HepG2 (cell line): ENCODE results near the gene RHD. TPM values are rescaled to one million over a fixed set of nuclear protein-coding genes. Genes with fewer than 3 reads are reported as not detected.
"Not testable (repeated sequence)": the region's sequence is repeated elsewhere in the genome, so short reads cannot be mapped to it uniquely, and the experiment has no call there.

Experiments used
- ATAC-seq: fragments of 200-7000 bp; cut with Tn5 transposase; 3 replicates; pipeline ENCODE4 v1.9.1; 2020; ENCODE audit warnings: mild to moderate bottlenecking, moderate library complexity
- BruUV-seq: library from RNA; stranded (reverse); fragments of 400-500 nt; replicated peaks from 2 replicates; lab custom pipeline; 2021; lab: Mats Ljungman, UMichigan
- CTCF ChIA-PET: fragments of 300-600 bp; formaldehyde crosslinking; extraction: SDS; loops from one replicate; lab custom pipeline; 2021; ENCODE audit warnings: low total read pairs, inconsistent platforms, low intra/inter-chr PET ratio; lab: Yijun Ruan, JAX
- POLR2A ChIA-PET: fragments of 350-600 bp; sonication (Branson Sonifier 250); formaldehyde crosslinking; loops from one replicate; lab custom pipeline; 2020; ENCODE audit warnings: antibody characterized with exemption, inconsistent platforms; lab: Yijun Ruan, JAX
- DNase-seq: peaks from one replicate; pipeline ENCODE4 v3.0.0-alpha.2; 2015; ENCODE audit warnings: low spot score
- FAIRE-seq: peaks from 3 replicates; lab custom pipeline; 2011; peaks lifted over from hg19 to GRCh38; lab: Jason Lieb, UNC
- H2AFZ ChIP-seq: one replicate; pipeline ENCODE4 v1.6.1; 2011; ENCODE audit warnings: low read length, inconsistent platforms
- H3K27ac ChIP-seq: fragments of 300-600 bp; 3 replicates; pipeline ENCODE4 v1.8.0; 2011; ENCODE audit warnings: mixed run types, mild to moderate bottlenecking, mixed read lengths, low read length, inconsistent platforms; ENCODE audit not compliant: insufficient read depth; ENCODE audit errors: extremely low read length
- H3K27me3 ChIP-seq, 2 experiments: fragments of 200-600 bp in 1 of 2; 2 replicates in 1 of 2; 3 replicates in 1 of 2; pipeline versions ENCODE4 v1.6.0 to v1.8.0; 2011; ENCODE audit warnings: low read length in 2 of 2, mild to moderate bottlenecking in 2 of 2, moderate library complexity in 2 of 2, inconsistent platforms in 1 of 2; ENCODE audit not compliant: insufficient read depth in 2 of 2, control insufficient read depth in 1 of 2
- H3K36me3 ChIP-seq, 2 experiments: fragments of 200-600 bp in 1 of 2; replicated peaks in 1 of 2; 2 replicates in 1 of 2; 3 replicates in 1 of 2; pipeline versions ENCODE4 v1.5.1 to v1.8.0; 2011; ENCODE audit warnings: low read length in 2 of 2, inconsistent platforms in 1 of 2; ENCODE audit not compliant: insufficient read depth in 2 of 2, control insufficient read depth in 1 of 2
- H3K4me1 ChIP-seq: 2 replicates; pipeline ENCODE4 v1.5.1; 2012; ENCODE audit warnings: low read length, inconsistent platforms; ENCODE audit not compliant: insufficient read depth
- H3K4me2 ChIP-seq: 2 replicates; pipeline ENCODE4 v1.6.0; 2011; ENCODE audit warnings: low read depth, low read length, inconsistent platforms
- H3K4me3 ChIP-seq, 3 experiments: fragments of 200-600 bp in 1 of 3; sonication (generic), shearing (Covaris generic) in 1 of 3; replicated peaks in 1 of 3; 2 replicates each; pipeline ENCODE4 v1.5.1; 2011 to 2016; ENCODE audit warnings: low read length in 3 of 3, inconsistent platforms in 2 of 3, low read depth in 2 of 3, mild to moderate bottlenecking in 2 of 3, control low read depth in 1 of 3, mixed read lengths in 1 of 3; ENCODE audit not compliant: insufficient read depth in 1 of 3
- H3K79me2 ChIP-seq: one replicate; pipeline ENCODE4 v1.6.1; 2011; ENCODE audit warnings: low read length, inconsistent platforms; ENCODE audit not compliant: insufficient read depth
- H3K9ac ChIP-seq: 2 replicates; pipeline ENCODE4 v1.6.0; 2011; ENCODE audit warnings: mild to moderate bottlenecking, low read depth, low read length, inconsistent platforms; ENCODE audit not compliant: insufficient read depth
- H3K9me3 ChIP-seq: 2 replicates; pipeline ENCODE4 v1.5.1; 2012; ENCODE audit warnings: mild to moderate bottlenecking, low read length
- H4K20me1 ChIP-seq: 2 replicates; pipeline ENCODE4 v1.6.0; 2011; ENCODE audit warnings: inconsistent platforms, mild to moderate bottlenecking, low read length, moderate library complexity; ENCODE audit not compliant: insufficient read depth
- WGBS: methylation state at CpG from one replicate; pipeline ENCODE4 v1.1.6; 2017; ENCODE audit warnings: low lambda C conversion rate; 5-methylcytosine and 5-hydroxymethylcytosine counted together
- in situ Hi-C: cut with HindIII; loops from 2 replicates; pipeline ENCODE4 v1.10.0; 2017; ENCODE audit warnings: low pct_unique_long_range_greater_than_20kb; ENCODE audit not compliant: extremely low pct_ligation_motif_present
- intact Hi-C: fragments of 100-400 bp; cut with micrococcal nuclease; formaldehyde crosslinking; loops from one replicate; pipeline ENCODE4 v1.10.0; 2022; ENCODE audit not compliant: unreplicated experiment
- polyA plus RNA-seq, 8 experiments: library from polyadenylated mRNA; depleted of rRNA in 3 of 8; stranded (reverse) in 7 of 8; unstranded in 1 of 8; fragments of >200 nt; fragmentation: Illumina TruSeq in 4 of 8; extraction: Trizol in 4 of 8; gene quantifications; 2 replicates each; pipeline versions ENCODE4 v1.2.1 to v1.2.3, GENCODE V29; 2011 to 2016; ENCODE audit warnings: low read depth in 4 of 8, missing spikeins in 1 of 8, mixed read lengths in 1 of 8; ENCODE audit not compliant: insufficient read depth in 1 of 8
- total RNA-seq, 5 experiments: library from RNA; depleted of rRNA; stranded (reverse); fragments of >200 nt; fragmentation: Illumina TruSeq; extraction: Trizol; gene quantifications; 2 replicates each; pipeline ENCODE4 v1.2.3, GENCODE V29; 2016; ENCODE audit warnings: low read depth in 1 of 5

Gene RHD
- total and polyA plus RNA-seq, 2 of the 13 experiments (the other 11 are each of a cell fraction or from before 2014, with no cell fraction given) = not detected

GRCh38 chr1:25327864-25328790 is 55.8 kb downstream of the RHD start:
- ATAC-seq, CTCF ChIA-PET, H4K20me1 ChIP-seq, H3K9ac ChIP-seq, H3K4me2 ChIP-seq, H3K79me2 ChIP-seq, H3K9me3 ChIP-seq, BruUV-seq, H3K27me3 ChIP-seq, H3K36me3 ChIP-seq, H3K27ac ChIP-seq, POLR2A ChIA-PET, H2AFZ ChIP-seq, H3K4me3 ChIP-seq, in situ Hi-C loops, H3K4me1 ChIP-seq, DNase-seq, intact Hi-C loops: not testable (repeated sequence)
- FAIRE-seq = peak; percentile 68
- WGBS = no CpG with 5 or more reads among the region's 17 CpGs

- H3K36me3 ChIP-seq, H3K9me3 ChIP-seq, CTCF ChIA-PET, H3K27me3 ChIP-seq, FAIRE-seq, intact Hi-C loops, H3K4me2 ChIP-seq, H3K4me1 ChIP-seq, H3K4me3 ChIP-seq, ATAC-seq, DNase-seq, in situ Hi-C loops, BruUV-seq, H3K9ac ChIP-seq, POLR2A ChIA-PET, H3K27ac ChIP-seq, H2AFZ ChIP-seq, H4K20me1 ChIP-seq, H3K79me2 ChIP-seq: not testable (repeated sequence)
- WGBS = 93% methylated on average over 2 of the region's 4 CpGs
Observed at GRCh38 chr1:25328791-25329185, 56.5 kb downstream of the RHD start.

- CTCF ChIA-PET, in situ Hi-C loops: not testable (repeated sequence)
Observed at GRCh38 chr1:25329336-25329735, 57.0 kb downstream of the RHD start.

More at GRCh38 chr1:25329336-25329735, 57.0 kb downstream of the RHD start:
- H3K9me3 ChIP-seq, BruUV-seq, DNase-seq, POLR2A ChIA-PET, H3K4me1 ChIP-seq, H3K9ac ChIP-seq, ATAC-seq, H3K27me3 ChIP-seq, H3K36me3 ChIP-seq, H4K20me1 ChIP-seq, FAIRE-seq, H3K79me2 ChIP-seq, H3K4me2 ChIP-seq, H2AFZ ChIP-seq, H3K4me3 ChIP-seq, intact Hi-C loops, H3K27ac ChIP-seq: not testable (repeated sequence)
- WGBS = 100% methylated on average over 3 of the region's 5 CpGs
